NCI-H510A treated with DMSO at 0.1 percent for 48 hours (cell line): ENCODE data around the gene GAN.

Experiments used
- DNase-seq: peaks from one replicate; lab custom pipeline; 2025; lab: John Stamatoyannopoulos, UW

GAN gene

GRCh38 chr16:81431554-81432353 is 117.0 kb downstream of the GAN start:
- no peak for DNase-seq

- peak; percentile 20 for DNase-seq
Observed at GRCh38 chr16:81432937-81433557, 118.3 kb downstream of the GAN start.

- DNase-seq: no peak
Observed at GRCh38 chr16:81435103-81435502, 120.3 kb downstream of the GAN start.

- DNase-seq: no peak
Observed at GRCh38 chr16:81435567-81435966, 120.8 kb downstream of the GAN start.

GRCh38 chr16:81436386-81436785 is 121.6 kb downstream of the GAN start:
- DNase-seq: no peak

- DNase-seq: no peak
Observed at GRCh38 chr16:81437865-81438264, 123.1 kb downstream of the GAN start.
